Upper lobe of right lung (tissue), 1 donor: Measurements from ENCODE around the gene KHK. TPM values are rescaled to one million over a fixed set of nuclear protein-coding genes. Genes with fewer than 3 reads are reported as not detected.

Experiments used
- ATAC-seq: fragments of 200-7000 bp; cut with Tn5 transposase; one replicate; pipeline ENCODE4 v1.9.1; 2020; ENCODE audit warnings: mild to moderate bottlenecking, moderate library complexity
- DNase-seq: peaks from one replicate; pipeline ENCODE4 v3.0.0-alpha.2; 2020
- H3K27ac ChIP-seq: fragments of 200-600 bp; one replicate; pipeline ENCODE4 v1.8.0; 2022
- H3K27me3 ChIP-seq: fragments of 200-600 bp; one replicate; pipeline ENCODE4 v1.8.0; 2022; ENCODE audit warnings: mild to moderate bottlenecking
- H3K36me3 ChIP-seq: fragments of 200-600 bp; one replicate; pipeline ENCODE4 v1.8.0; 2022
- H3K4me1 ChIP-seq: fragments of 200-600 bp; one replicate; pipeline ENCODE4 v1.8.0; 2022
- H3K4me3 ChIP-seq: fragments of 200-600 bp; one replicate; pipeline ENCODE4 v1.8.0; 2022; ENCODE audit warnings: mild to moderate bottlenecking
- H3K9me3 ChIP-seq: fragments of 200-600 bp; one replicate; pipeline ENCODE4 v1.8.0; 2022
- intact Hi-C: fragments of 100-400 bp; cut with DNase I; formaldehyde crosslinking; loops from one replicate; pipeline ENCODE4 v1.11.0; 2022
- total RNA-seq: library from RNA; stranded (reverse); fragmentation: NEBNext Ultra II Directional; extraction: Animal tissue kit (Norgen Biotek cat#: 25700); gene quantifications from one replicate; pipeline ENCODE4 v1.2.1, GENCODE V29; 2021
- TF ChIP-seq, protein P1 (sequence below): fragments of 200-600 bp; IDR thresholded peaks from one replicate; pipeline ENCODE4 v1.8.0; 2022; ENCODE audit warnings: antibody characterized with exemption
- donor health status: DM: no; HTN: yes; CAD: no; lungs with severe emphysema.

Gene KHK
- total RNA-seq, 1 donor from 2014 or later, result 4.9 TPM

- intact Hi-C loops, result no loop called here
- H3K36me3 ChIP-seq, result peaks cover 50% of the 10 kb centered on the region
- TF ChIP-seq, protein P1, sequence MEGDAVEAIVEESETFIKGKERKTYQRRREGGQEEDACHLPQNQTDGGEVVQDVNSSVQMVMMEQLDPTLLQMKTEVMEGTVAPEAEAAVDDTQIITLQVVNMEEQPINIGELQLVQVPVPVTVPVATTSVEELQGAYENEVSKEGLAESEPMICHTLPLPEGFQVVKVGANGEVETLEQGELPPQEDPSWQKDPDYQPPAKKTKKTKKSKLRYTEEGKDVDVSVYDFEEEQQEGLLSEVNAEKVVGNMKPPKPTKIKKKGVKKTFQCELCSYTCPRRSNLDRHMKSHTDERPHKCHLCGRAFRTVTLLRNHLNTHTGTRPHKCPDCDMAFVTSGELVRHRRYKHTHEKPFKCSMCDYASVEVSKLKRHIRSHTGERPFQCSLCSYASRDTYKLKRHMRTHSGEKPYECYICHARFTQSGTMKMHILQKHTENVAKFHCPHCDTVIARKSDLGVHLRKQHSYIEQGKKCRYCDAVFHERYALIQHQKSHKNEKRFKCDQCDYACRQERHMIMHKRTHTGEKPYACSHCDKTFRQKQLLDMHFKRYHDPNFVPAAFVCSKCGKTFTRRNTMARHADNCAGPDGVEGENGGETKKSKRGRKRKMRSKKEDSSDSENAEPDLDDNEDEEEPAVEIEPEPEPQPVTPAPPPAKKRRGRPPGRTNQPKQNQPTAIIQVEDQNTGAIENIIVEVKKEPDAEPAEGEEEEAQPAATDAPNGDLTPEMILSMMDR, result no peak
- ATAC-seq (no peak), DNase-seq (no peak)
- H3K9me3 ChIP-seq, result no peaks in the 10 kb centered on the region
- H3K27me3 ChIP-seq, result no peaks in the 10 kb centered on the region
- H3K27ac ChIP-seq, result no peak overlapping the region
- peaks cover 6% of the 10 kb centered on the region for H3K4me1 ChIP-seq
- no peak overlapping the region for H3K4me3 ChIP-seq
These were observed 31.9 kb upstream of the KHK start for GRCh38 chr2:27054721-27055120.

GRCh38 chr2:27057184-27057583, 29.4 kb upstream of the KHK start:
- H3K27ac ChIP-seq, result no peak overlapping the region
- TF ChIP-seq, protein P1, result no peak
- no peaks in the 10 kb centered on the region for H3K9me3 ChIP-seq
- peaks cover 2% of the 10 kb centered on the region for H3K4me1 ChIP-seq
- intact Hi-C loops, result no loop called here
- H3K4me3 ChIP-seq, result no peak overlapping the region
- no peak for DNase-seq
- H3K36me3 ChIP-seq, result peaks cover 50% of the 10 kb centered on the region
- ATAC-seq, result no peak
- H3K27me3 ChIP-seq, result no peaks in the 10 kb centered on the region

DNA sequence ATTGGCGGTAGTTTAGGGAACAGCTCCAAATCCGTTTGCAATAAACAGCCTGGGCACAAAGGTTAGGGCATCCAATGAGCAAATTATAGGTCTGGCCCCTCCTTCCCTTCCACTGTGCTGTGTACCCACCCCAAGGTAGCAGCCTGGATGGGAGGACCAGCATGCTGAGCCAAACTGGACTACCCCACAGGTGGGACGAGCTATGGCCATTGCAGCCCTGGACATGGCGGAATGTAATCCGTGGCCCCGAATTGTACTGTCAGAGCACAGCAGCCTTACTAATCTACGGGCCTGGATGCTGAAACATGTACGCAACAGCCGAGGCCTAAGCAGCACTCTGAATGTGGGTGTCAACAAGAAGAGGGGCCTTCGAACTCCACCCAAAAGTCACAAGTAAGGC, 28.4 kb upstream of the KHK start:
- Histone ChIP-seq H3K27me3 (no peaks in the 10 kb centered on the region), H3K27ac (no peak overlapping the region), H3K9me3 (no peaks in the 10 kb centered on the region), H3K4me3 (no peak overlapping the region), H3K36me3 (peaks cover 50% of the 10 kb centered on the region), H3K4me1 (no peaks in the 10 kb centered on the region)
- no peak for DNase-seq
- intact Hi-C loops, result no loop called here
- TF ChIP-seq, protein P1, result no peak
- no peak for ATAC-seq

DNA sequence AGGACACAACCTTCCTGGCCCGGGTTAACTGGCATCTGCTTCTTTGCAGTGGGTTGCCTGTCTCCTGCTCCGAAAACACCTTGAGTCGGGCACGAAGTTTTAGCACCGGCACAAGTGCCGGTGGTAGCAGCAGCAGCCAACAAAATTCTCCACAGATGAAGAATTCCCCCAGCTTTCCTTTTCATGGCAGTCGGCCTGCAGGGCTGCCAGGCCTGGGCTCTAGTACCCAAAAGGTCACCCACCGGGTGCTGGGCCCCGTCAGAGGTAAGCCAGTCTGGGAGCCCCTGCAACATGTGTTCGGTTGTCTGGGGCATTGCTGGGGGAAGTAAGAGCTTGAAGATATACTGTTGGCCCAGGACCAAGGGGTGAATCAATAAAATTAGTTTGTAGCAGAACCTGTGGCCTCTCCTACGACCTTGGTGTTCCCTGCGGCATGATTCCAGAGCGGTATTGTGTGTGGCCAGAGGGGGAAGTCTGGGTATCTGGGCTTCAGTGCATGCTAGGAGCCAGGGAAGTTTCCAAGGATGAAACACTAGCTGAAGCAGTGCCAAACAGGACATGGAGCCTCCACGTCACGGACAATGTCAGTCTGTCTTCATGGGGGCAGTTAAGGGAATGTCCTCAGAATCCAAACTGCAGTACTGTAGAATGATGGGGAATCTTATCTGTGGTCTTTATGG, 27.3 kb upstream of the KHK start:
- peaks cover 39% of the 10 kb centered on the region for H3K36me3 ChIP-seq
- intact Hi-C loops, result no loop called here
- H3K4me3 ChIP-seq, result no peak overlapping the region
- H3K27me3 ChIP-seq, result no peaks in the 10 kb centered on the region
- H3K27ac ChIP-seq, result no peak overlapping the region
- H3K4me1 ChIP-seq, result no peaks in the 10 kb centered on the region
- no peak for DNase-seq
- TF ChIP-seq, protein P1, result no peak
- no peaks in the 10 kb centered on the region for H3K9me3 ChIP-seq
- ATAC-seq, result no peak

DNA sequence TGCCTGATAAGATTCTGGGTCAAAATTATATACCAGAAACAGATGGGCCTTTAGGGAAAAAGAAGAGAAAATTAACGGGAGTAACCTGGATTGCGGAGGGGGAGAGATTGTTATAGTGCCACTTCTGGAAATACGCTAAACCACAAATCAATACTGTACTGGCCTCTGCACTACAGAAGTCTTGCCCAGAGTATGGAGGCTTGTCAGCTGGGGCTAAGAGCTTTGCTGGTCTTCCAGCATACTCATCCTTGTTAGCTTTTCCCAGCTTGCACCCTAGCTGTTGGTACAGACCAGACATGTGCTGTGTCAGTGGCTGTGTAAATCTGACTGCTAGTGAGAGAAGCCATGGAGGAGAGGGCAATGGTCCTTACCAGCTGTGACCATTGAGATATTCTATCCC, 26.2 kb upstream of the KHK start:
- ATAC-seq (no peak), DNase-seq (no peak)
- intact Hi-C loops, result no loop called here
- Histone ChIP-seq H3K27ac (no peak overlapping the region), H3K4me3 (no peak overlapping the region), H3K36me3 (peaks cover 31% of the 10 kb centered on the region), H3K9me3 (no peaks in the 10 kb centered on the region), H3K4me1 (no peaks in the 10 kb centered on the region), H3K27me3 (no peaks in the 10 kb centered on the region)
- TF ChIP-seq, protein P1, result no peak

DNA sequence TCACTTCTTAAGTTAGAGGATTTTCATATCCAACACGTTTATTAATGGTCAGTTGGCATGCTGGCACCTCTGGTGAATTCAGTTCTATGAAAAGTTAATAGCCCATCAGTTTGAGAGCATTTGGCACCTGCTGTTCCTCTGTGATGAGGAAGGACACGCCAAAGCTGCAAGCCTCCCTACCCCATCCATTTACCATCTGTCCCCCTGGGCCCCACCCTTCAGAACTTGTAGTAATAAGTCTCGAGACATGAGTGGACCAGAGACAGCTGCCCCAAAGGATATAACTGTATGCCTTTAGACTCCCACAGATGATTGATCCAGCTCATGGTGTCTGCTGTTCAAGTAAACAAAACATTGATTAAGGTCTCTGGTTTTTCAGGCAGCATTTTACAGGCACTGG, 21.4 kb upstream of the KHK start:
- H3K27ac ChIP-seq, result no peak overlapping the region
- no peaks in the 10 kb centered on the region for H3K27me3 ChIP-seq
- H3K36me3 ChIP-seq, result peaks cover 36% of the 10 kb centered on the region
- ATAC-seq (no peak), DNase-seq (no peak)
- H3K9me3 ChIP-seq, result no peaks in the 10 kb centered on the region
- TF ChIP-seq, protein P1, result no peak
- peaks cover 9% of the 10 kb centered on the region for H3K4me1 ChIP-seq
- intact Hi-C loops, result no loop called here
- no peak overlapping the region for H3K4me3 ChIP-seq
